ENCODE results near the gene EIF1AX. TPM values are rescaled to one million over a fixed set of nuclear protein-coding genes. Genes with fewer than 3 reads are reported as not detected.
"Not testable (repeated sequence)": the region's sequence is repeated elsewhere in the genome, so short reads cannot be mapped to it uniquely, and the experiment has no call there.

The EIF1AX gene
- total RNA-seq, 1 donor from 2014 or later, result 88.5 TPM

- Histone ChIP-seq H3K36me3 (ENCODE audit: insufficient read depth, low read length) (peaks cover 16% of the 10 kb centered on the region), H3K4me1 (ENCODE audit: insufficient read depth, low read length) (no peaks in the 10 kb centered on the region), H3K9me3 (ENCODE audit: insufficient read depth, low read depth, low read length) (no peaks in the 10 kb centered on the region), H3K79me2 (ENCODE audit: insufficient read depth, low read length) (no peaks in the 10 kb centered on the region), H3K4me2 (ENCODE audit: low read length) (no peak overlapping the region), H3K27me3 (ENCODE audit: insufficient read depth, low read length) (no peaks in the 10 kb centered on the region), H3K4me3 (ENCODE audit: insufficient read depth, low read depth, low read length) (no peak overlapping the region), H3K9ac (ENCODE audit: low read length) (no peak overlapping the region), H4K20me1 (ENCODE audit: insufficient read depth, low read length) (peaks cover 4% of the 10 kb centered on the region), H2AFZ (ENCODE audit: low read depth, low read length) (no peak overlapping the region), H3K27ac (ENCODE audit: low read depth, low read length) (no peak overlapping the region)
- H3K4me3 Mint-ChIP-seq (ENCODE audit: unreplicated experiment), result no peak overlapping the region
- H3K9me3 Mint-ChIP-seq (ENCODE audit: unreplicated experiment), result no peaks in the 10 kb centered on the region
- H3K4me1 Mint-ChIP-seq (ENCODE audit: low read depth, unreplicated experiment), result no peaks in the 10 kb centered on the region
- no peak for TF ChIP-seq EZH2 (IDR thresholded peaks at IDR 0.05; ENCODE audit: insufficient read depth, low read length)
- H3K36me3 Mint-ChIP-seq (ENCODE audit: low read depth, unreplicated experiment), result peaks cover 2% of the 10 kb centered on the region
- H3K27ac Mint-ChIP-seq (ENCODE audit: unreplicated experiment), result no peak overlapping the region
- DNase-seq (ENCODE audit: low read depth) (no peak), FAIRE-seq (no peak)
- no peaks in the 10 kb centered on the region for H3K27me3 Mint-ChIP-seq (ENCODE audit: low read depth, unreplicated experiment)
Measured at GRCh38 chrX:20129547-20129946, 12.1 kb downstream of the EIF1AX start.

- peaks cover 15% of the 10 kb centered on the region for H3K36me3 ChIP-seq (ENCODE audit: insufficient read depth, low read length)
- no peak for DNase-seq (ENCODE audit: low read depth)
- Mint-ChIP-seq H3K4me3 (ENCODE audit: unreplicated experiment) (no peak overlapping the region), H3K4me1 (ENCODE audit: low read depth, unreplicated experiment) (no peaks in the 10 kb centered on the region), H3K36me3 (ENCODE audit: low read depth, unreplicated experiment) (peaks cover 2% of the 10 kb centered on the region), H3K9me3 (ENCODE audit: unreplicated experiment) (no peaks in the 10 kb centered on the region), H3K27me3 (ENCODE audit: low read depth, unreplicated experiment) (no peaks in the 10 kb centered on the region), H3K27ac (ENCODE audit: unreplicated experiment) (no peak overlapping the region)
- H4K20me1 ChIP-seq (ENCODE audit: insufficient read depth, low read length), result peaks cover 4% of the 10 kb centered on the region
- H3K79me2 ChIP-seq (ENCODE audit: insufficient read depth, low read length), result no peaks in the 10 kb centered on the region
- H3K9me3 ChIP-seq (ENCODE audit: insufficient read depth, low read depth, low read length), result no peaks in the 10 kb centered on the region
- no peak overlapping the region for H3K4me3 ChIP-seq (ENCODE audit: insufficient read depth, low read depth, low read length)
- no peak overlapping the region for H3K9ac ChIP-seq (ENCODE audit: low read length)
- TF ChIP-seq CTCF (IDR thresholded peaks at IDR 0.05; ENCODE audit: insufficient read depth, low read depth, low read length) (no peak), EZH2 (IDR thresholded peaks at IDR 0.05; ENCODE audit: insufficient read depth, low read length) (no peak)
- H3K4me2 ChIP-seq (ENCODE audit: low read length), result no peak overlapping the region
- no peaks in the 10 kb centered on the region for H3K27me3 ChIP-seq (ENCODE audit: insufficient read depth, low read length)
- FAIRE-seq, result no peak
- no peaks in the 10 kb centered on the region for H3K4me1 ChIP-seq (ENCODE audit: insufficient read depth, low read length)
- H2AFZ ChIP-seq (ENCODE audit: low read depth, low read length), result no peak overlapping the region
- no peak overlapping the region for H3K27ac ChIP-seq (ENCODE audit: low read depth, low read length)
Measured at GRCh38 chrX:20128670-20129069, 13.0 kb downstream of the EIF1AX start.

GRCh38 chrX:20127440-20127839 lies 14.2 kb downstream of the EIF1AX start:
- not testable (repeated sequence) for H3K4me1 ChIP-seq (ENCODE audit: insufficient read depth, low read length); H3K4me1 Mint-ChIP-seq (ENCODE audit: low read depth, unreplicated experiment); H3K9ac ChIP-seq (ENCODE audit: low read length); H3K27ac Mint-ChIP-seq (ENCODE audit: unreplicated experiment); H3K9me3 Mint-ChIP-seq (ENCODE audit: unreplicated experiment); H3K4me3 Mint-ChIP-seq (ENCODE audit: unreplicated experiment); H3K27ac ChIP-seq (ENCODE audit: low read depth, low read length); H3K36me3 Mint-ChIP-seq (ENCODE audit: low read depth, unreplicated experiment); H4K20me1 ChIP-seq (ENCODE audit: insufficient read depth, low read length); H3K9me3 ChIP-seq (ENCODE audit: insufficient read depth, low read depth, low read length); H3K79me2 ChIP-seq (ENCODE audit: insufficient read depth, low read length); H3K27me3 Mint-ChIP-seq (ENCODE audit: low read depth, unreplicated experiment); H3K4me3 ChIP-seq (ENCODE audit: insufficient read depth, low read depth, low read length); H3K27me3 ChIP-seq (ENCODE audit: insufficient read depth, low read length); H3K4me2 ChIP-seq (ENCODE audit: low read length); H2AFZ ChIP-seq (ENCODE audit: low read depth, low read length); DNase-seq (ENCODE audit: low read depth)
- peaks cover 12% of the 10 kb centered on the region for H3K36me3 ChIP-seq (ENCODE audit: insufficient read depth, low read length)
- FAIRE-seq, result peak; percentile 100

- H3K4me3 ChIP-seq (ENCODE audit: insufficient read depth, low read depth, low read length); H3K27ac ChIP-seq (ENCODE audit: low read depth, low read length); DNase-seq (ENCODE audit: low read depth); H3K4me1 ChIP-seq (ENCODE audit: insufficient read depth, low read length); H3K9ac ChIP-seq (ENCODE audit: low read length); H3K27me3 ChIP-seq (ENCODE audit: insufficient read depth, low read length); H3K9me3 ChIP-seq (ENCODE audit: insufficient read depth, low read depth, low read length); H2AFZ ChIP-seq (ENCODE audit: low read depth, low read length); H4K20me1 ChIP-seq (ENCODE audit: insufficient read depth, low read length); H3K4me2 ChIP-seq (ENCODE audit: low read length); H3K4me1 Mint-ChIP-seq (ENCODE audit: low read depth, unreplicated experiment); H3K36me3 Mint-ChIP-seq (ENCODE audit: low read depth, unreplicated experiment); H3K4me3 Mint-ChIP-seq (ENCODE audit: unreplicated experiment); H3K27me3 Mint-ChIP-seq (ENCODE audit: low read depth, unreplicated experiment); H3K27ac Mint-ChIP-seq (ENCODE audit: unreplicated experiment); H3K79me2 ChIP-seq (ENCODE audit: insufficient read depth, low read length); H3K9me3 Mint-ChIP-seq (ENCODE audit: unreplicated experiment): not testable (repeated sequence)
- H3K36me3 ChIP-seq (ENCODE audit: insufficient read depth, low read length), result peaks cover 10% of the 10 kb centered on the region
- peak; percentile 100 for FAIRE-seq
Measured at GRCh38 chrX:20126833-20127232, 14.8 kb downstream of the EIF1AX start.
